HUDEP-2 (cell line): Measurements from ENCODE around the gene CHRNB1.

Experiments used
- DNase-seq, 76 experiments: peaks; one replicate each; lab custom pipeline; 2025; ENCODE audit not compliant: unreplicated experiment in 76 of 76; lab: John Stamatoyannopoulos, UW

Gene CHRNB1, protein sequence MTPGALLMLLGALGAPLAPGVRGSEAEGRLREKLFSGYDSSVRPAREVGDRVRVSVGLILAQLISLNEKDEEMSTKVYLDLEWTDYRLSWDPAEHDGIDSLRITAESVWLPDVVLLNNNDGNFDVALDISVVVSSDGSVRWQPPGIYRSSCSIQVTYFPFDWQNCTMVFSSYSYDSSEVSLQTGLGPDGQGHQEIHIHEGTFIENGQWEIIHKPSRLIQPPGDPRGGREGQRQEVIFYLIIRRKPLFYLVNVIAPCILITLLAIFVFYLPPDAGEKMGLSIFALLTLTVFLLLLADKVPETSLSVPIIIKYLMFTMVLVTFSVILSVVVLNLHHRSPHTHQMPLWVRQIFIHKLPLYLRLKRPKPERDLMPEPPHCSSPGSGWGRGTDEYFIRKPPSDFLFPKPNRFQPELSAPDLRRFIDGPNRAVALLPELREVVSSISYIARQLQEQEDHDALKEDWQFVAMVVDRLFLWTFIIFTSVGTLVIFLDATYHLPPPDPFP

DNA sequence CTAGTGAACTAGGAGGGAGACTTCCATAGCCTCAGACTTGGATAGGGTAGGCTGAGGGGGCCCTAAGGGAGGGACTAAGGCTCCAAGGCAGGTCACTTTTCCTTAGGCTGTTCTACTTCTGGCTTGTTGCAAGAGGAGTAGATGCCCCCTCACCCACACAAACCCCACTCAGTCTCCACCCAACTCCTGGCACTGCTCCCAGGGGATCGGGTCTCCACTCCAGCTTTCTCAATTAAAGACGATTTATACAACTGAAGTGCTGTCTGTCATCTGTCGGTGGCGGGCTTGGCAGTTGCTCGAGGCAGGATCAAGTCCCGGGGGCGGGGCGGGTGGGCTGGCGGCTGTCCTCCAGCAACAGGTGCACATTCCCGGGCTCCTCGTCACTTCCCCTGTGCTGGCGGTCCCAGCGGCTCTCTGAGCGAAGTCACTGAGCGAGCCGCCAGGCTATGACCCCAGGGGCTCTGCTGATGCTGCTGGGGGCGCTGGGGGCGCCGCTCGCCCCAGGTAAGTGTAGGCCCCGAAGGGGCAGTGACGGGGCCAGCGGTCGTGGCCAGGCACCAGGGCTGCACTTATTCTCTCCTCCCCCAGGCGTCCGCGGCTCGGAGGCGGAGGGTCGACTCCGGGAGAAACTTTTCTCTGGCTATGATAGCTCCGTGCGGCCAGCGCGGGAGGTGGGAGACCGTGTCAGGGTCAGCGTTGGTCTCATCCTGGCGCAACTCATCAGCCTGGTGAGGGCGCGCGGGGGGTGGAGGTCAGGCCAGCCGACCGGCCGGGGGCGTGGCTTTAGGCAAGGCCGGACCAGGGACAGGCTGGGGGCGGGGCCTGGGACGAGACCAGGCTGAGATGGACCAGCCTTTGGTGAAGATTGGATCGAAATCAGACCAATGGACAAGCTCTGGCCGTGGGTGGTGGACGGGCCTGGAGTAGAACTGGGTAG is at the start of gene CHRNB1:
Gene CHRNB1 (plus strand): TSS at position 380 of the 937 bp plus-strand sequence. CDS start 67 bp downstream, at position 447.
- peak in 36 of 76 experiments; percentile 13 to 59 (median 33) for DNase-seq

DNA sequence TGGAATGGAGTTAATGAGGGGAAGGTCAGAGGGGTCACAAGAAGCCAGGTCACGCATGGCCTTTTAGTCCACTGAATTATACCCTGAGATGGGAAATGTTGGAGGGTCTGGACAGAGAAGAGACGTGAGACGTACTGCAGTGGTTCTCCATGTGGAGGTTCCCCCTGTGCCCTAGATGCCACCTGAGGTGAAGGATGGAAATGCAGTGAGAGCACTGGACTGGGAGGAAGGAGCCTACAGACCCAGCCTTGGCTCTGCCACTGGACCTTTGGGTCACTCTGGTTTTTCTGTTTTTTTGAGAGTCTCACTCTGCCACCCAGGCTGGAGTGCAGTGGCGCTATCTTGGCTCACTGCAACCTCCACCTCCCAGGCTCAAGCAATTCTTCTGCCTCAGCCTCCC is 48.7 kb upstream of the CHRNB1 start:
- peak in 1 of 76 experiments; percentile 4 for DNase-seq

DNA sequence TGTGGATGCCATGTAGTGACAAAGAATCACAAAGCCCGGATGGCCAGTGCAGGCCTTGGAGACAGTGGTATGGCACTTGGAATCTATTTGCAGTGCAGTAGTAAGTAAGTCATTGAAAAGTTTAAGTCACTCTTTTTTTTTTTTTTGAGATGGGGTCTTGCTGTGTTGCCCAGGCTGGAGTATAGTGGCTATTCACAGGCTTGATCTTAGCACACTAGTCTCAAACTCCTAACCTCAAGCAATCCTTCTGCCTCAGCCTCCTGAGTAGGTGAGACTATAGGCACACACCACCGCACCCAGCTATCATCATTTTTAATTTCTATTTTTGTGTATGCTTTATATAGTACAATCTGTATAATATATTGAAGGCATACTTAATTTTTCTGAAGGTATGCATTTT is 46.2 kb upstream of the CHRNB1 start:
- no peak for DNase-seq

DNA sequence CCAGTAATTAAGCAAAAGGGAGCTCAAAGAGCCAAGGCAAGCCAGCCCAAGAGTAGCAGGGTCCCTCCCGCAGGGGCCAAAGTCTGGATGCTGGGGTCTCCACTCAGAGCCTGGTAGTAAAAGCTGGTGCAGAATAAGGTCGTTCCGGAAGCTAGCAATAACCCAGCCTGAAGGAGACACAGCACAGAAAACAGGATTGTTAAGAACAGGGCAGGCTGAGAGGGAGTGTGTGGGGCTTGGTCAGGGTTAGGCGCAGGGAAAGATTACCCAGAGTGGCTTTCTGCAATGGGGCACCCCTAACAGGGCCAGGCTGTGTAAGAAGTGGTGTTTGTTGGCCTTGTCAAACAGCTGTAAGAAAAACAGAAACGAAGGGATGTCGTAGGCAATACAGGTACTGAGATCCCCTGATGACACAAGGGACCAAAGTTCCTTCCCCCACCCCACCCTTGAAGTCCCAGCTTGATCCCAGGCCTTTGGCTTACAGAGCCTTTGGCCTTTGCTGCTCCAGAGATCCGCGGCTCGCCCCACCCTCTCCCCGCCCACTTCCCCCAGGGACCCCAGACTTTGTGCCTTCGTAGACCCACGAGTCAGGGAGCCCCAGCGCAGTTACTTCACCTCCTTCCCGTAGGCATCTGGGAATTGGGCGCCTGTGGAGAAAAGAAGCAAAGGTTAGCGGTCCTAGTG is 41.7 kb upstream of the CHRNB1 start:
- peak in 12 of 76 experiments; percentile 26 to 55 (median 40) for DNase-seq

DNA sequence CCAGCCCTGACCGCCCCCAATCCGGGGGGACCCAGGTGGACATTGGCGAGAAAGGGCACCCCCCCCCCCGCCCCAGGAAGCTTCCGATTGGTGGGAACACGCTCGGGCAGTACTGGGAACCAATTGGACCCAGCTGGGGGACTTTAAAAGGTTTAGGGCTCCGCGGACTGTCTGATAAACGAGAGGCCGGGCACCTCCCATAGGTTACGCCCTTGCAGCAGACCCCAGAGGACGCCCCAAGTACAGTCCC is 41.2 kb upstream of the CHRNB1 start:
- peak in 34 of 76 experiments; percentile 43 to 80 (median 65) for DNase-seq

DNA sequence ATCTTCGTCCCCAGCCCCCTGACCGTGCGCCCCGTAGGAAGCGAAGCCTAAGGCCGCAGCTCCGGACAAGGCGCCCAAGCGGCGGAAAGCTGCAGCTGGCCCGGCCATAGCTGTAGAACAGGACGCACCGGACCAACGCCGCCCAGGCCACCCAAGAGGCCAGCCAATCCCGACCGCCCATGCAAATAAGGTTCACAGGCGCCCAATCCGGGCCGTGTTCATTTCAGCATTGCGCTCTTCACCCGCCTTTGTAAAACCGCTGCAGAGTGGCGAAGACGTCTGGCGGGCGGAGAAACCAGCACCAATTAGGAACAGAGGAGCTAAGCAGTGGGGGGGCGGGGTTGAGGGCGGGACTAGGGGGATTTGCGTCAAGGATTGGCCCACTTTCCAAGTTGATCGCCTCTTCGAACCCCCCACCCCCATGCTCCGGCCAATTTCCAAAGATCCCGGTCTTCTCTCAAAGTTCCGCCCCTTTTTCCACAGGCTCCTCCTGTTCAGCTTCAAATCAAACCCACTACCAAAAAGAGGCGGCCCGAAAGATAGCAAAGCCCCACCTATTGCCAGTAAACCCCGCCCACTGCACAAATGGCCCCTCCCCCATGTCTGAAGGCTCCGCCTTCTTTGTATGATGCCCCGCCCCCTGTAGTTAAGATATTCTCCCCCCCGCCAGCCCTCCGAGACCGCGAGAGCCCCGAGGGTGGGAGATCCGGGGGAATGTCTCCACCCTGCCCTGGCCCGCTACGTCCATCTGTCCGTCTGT is 40.7 kb upstream of the CHRNB1 start, which contains the start of gene TMEM256:
Gene TMEM256 (minus strand): TSS at position 121 of the 760 bp plus-strand sequence. CDS start 13 bp downstream, at position 108.
- DNase-seq = peak; percentile 70 to 99 (median 95)

DNA sequence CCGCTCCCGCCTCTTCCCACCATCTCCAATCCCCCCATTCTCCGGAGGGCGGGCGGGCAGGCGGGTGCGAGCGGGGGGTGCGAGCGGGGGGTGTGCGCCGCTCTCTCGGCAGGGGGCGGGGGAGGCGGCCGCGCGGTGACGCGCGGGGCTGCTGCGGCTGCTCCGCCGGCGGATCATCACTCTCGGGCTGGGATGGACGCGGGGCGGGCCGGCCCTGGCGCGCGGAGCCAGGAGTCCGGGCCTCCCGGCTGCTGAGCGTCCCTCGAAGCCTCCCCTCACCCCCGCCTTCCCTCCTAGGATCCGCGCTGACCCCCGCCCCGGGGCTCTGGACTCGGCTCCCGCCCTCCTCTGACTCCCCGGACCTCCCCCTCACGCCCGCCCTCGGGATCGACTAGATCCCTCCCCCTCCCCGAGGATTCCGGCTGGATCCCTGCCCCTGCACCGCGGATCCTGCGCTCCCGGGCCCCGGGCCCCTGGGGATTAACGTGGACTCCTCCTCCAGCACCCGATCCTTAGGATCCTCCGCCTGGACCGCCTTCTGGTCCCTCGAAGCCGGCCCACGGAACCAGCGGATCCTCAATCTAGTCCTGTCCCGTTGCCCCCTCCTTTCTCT is 40.0 kb upstream of the CHRNB1 start:
- peak in 22 of 76 experiments; percentile 20 to 74 (median 58) for DNase-seq

DNA sequence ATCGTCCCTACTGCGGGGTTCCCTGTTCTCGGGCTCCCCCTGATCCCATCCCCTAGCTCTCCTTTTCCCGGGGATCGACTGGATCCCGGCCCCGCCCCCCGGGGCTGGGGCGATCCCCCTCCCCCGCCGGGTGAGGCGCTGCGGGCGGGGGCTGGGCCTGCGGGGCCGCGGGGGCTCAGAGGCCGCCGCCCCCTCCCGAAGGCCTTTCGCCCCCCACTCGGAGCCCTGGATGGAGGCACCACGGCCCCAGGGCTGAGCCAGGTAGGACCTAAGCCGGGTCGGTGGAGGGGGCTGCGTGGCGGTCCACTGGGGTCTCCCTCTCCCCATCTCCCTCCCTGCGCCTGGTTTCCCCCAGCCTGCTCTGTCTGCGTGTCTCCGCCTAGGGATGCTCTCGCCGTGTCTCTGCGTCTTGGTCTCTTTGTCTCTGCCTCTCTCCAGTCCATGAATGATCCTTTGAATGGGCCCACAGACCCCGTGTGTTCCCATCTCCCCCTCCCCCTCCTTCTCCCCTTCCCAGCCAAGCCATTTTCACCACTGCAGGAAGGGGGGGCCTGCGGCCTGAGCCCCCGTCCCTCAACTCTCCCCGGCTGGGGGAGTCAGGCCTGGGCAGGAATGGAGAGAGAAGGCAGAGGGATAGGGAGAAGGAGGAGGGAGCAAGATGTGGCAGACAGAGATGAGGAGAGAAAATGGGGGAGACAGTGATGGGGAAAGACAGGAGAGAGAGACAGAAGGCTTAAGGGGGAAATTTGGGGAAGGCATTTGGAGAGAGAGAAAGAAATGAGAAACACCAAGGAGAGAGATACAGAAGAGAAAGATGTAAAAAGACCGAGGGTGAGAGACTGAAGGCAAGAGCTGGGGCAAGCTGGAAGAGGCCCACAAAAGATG is 39.3 kb upstream of the CHRNB1 start:
- DNase-seq = no peak

DNA sequence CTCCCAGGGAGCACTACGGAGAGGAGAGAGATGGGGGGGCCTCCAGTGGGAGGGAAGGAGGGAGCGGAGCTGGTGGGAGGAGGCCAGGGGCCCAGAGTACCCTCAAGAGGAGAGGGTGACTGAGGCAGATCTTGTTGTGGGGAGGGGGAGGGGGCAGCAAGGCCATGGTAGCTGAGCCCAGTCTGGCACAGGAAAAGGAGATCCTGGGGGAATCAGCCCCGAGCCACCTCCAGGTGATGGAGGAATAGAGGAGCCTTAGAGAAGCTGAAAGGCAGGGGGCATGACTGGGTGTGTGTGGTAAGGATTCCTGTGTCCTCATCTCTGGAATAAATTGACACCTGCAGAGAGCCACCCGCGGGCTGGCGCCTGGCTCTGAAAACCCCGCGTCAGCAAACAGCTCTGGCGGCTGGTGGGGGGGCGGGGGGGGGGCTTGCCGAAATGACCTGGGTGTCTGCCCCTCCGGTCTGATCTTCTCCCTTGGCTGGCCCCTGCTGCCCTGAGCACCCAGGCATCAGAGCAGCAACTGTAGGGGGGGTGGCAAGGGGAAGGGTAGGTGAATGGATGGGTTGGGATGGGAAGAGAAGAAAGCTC is 38.5 kb upstream of the CHRNB1 start:
- no peak for DNase-seq

DNA sequence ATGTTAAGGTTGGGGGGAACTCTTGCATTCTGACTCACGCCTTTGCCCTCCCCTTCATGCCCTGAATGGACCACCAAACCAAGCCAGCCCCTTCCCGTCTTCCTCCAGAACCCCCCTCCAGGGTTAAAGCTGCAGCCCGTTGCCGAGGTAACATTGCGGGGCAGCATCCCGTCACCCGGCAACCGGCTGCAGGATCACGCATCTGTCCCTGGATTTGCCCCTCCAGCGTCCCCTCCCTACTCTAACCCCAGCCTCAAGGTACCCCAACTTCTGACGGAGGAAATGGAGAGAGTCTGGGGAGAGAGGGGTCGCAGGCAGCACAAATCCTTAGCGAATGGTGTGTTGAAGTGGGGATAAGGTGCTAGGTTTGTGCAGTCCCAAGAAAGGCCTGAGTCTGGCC is 37.8 kb upstream of the CHRNB1 start:
- no peak for DNase-seq

DNA sequence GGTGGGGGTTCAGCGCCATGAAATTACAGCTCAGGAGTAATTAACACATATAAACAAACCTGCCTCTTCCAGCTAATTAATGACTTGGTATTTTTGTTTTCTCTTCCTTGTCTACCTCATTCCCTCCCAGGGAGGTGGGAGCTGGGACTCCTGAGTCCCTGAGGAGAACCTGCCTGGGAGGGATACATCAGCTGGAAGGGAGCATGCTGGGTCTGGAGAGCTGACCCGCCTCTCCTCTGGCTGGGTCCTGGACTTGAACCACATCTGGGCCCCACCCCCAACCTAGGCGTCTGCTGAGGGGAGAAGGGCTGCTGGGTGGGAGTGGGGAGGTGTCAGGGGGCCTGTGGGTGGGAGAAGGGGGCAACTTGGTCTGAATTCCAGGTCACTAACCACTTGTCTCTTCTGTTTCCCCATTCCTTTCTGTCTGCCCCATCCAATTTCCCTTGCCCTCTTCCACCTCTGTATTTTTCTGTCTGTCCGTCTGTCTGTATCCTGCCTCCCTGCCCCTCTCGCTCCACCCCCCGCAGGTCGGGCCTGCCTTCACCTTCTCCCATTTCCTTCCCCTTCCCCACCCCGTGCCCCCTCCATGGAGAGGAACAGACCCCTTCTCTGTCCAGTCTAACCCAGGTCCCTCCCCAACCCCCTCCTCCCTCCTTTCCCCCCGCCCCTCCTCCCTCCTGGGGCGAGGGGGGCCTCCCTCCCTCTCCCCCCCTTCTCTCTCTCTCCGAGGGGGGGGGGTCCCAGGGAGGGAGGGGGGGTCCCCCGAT is 37.2 kb upstream of the CHRNB1 start, which contains the start of gene NLGN2:
Gene NLGN2 (plus strand): TSS at position 361 of the 767 bp plus-strand sequence. CDS start 411 bp downstream, outside the sequence.
- no peak for DNase-seq

DNA sequence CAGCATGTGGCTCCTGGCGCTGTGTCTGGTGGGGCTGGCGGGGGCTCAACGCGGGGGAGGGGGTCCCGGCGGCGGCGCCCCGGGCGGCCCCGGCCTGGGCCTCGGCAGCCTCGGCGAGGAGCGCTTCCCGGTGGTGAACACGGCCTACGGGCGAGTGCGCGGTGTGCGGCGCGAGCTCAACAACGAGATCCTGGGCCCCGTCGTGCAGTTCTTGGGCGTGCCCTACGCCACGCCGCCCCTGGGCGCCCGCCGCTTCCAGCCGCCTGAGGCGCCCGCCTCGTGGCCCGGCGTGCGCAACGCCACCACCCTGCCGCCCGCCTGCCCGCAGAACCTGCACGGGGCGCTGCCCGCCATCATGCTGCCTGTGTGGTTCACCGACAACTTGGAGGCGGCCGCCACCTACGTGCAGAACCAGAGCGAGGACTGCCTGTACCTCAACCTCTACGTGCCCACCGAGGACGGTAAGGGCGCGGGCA is 36.6 kb upstream of the CHRNB1 start:
- DNase-seq = peak in 4 of 76 experiments; percentile 9 to 17 (median 13)

DNA sequence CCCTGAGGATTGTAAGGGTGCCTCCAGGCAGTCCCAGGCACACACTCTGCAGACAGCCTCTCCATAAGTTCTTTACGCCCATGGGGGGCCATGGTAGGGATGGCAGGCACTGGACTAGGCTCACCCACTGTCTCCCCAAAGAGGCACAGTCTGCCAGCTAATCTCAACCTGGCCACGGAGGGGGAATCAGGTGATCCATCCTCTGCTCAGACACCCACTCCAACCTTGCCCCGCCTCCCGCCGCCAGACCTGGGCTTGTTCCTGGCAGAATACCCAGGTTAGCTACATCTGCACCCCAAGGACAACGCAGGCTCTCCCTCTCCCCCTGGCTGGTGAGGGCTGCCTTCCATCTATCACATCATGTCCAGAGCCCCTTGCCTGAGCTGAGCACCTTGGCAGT is 36.0 kb upstream of the CHRNB1 start:
- DNase-seq = no peak

DNA sequence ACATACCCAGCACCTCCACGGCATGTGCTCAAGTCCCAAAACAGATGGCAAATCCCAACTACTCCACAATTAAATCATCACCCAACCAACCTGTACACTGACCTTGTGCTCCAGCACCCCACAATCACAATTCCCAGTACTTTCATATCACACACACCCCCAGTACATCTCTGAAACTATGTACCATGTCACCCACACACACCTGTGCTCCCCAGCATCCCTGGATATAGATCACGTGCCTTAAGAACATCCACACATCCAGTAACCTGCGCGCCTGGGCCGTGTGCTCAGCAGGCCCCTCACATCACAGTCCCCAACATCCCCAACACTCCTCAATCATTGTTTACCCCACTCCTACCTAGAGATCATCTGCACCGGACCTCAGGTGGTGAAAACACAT is 35.1 kb upstream of the CHRNB1 start:
- no peak for DNase-seq

DNA sequence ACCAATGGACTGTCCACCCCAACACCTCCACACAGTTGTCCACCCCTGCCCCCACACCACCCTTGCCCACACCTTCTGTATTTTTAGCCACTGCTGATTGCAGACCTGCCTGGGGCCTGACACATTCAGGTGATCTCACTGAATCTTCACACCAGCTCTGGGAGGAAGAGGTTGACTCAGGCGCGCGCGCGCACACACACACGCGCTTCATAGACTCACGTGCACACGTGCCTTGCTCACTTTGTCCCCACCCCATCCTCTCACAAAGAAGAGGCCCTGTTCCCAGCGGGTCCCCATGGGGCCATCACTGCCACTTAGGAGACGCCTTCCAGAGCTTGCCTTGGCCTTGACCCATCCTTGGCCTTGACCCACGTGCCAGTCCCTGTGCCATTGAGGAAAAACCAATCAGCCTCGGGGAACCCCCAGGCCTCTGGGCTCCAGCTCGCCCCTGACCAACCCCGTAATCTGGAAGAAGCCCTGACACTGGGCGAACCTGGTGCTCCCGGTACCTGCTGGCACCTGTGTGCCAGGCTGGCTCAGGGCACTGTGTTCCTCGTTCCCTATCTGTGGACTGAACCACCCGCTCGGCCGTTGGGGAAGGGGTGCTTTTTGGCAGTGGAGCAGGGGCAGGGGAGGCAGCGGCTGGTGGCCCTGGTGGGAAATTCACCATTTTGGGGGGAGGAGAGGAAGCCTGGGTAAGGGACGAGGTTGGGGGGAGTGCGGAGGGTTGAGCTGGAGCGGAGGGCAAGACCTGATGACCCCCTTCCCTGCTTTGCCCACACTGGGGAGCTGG is 34.0 kb upstream of the CHRNB1 start:
- DNase-seq = no peak

DNA sequence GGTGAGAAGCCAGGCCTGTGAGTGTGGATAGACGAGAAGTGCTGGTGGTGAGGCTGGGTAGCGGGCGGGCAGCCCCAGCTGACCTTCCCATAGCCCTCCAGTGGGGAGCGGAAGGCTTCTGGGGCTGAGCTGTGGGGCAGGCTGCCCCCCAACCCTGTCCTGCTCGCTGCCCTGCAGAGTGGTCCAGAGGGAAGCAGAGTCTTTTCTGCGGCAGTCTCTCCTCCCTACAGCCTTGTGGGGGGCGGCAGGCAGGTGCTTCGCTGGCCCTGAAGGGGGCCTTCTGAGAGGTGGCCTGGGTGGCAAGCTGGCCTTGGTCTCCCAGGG is 33.5 kb upstream of the CHRNB1 start:
- DNase-seq = no peak
